Parathyroid adenoma (tissue), 2 donors: ENCODE results near the gene WBP11.

Experiments
- H2AFZ ChIP-seq: fragments of 300-600 bp; sonication (generic); one replicate; pipeline ENCODE4 v1.7.0; 2017; ENCODE audit warnings: antibody characterized with exemption, mild to moderate bottlenecking
- H3K27ac ChIP-seq: fragments of 300-600 bp; sonication (generic); one replicate; pipeline ENCODE4 v1.7.0; 2017
- H3K27me3 ChIP-seq: fragments of 300-600 bp; sonication (generic); one replicate; pipeline ENCODE4 v1.7.0; 2017; ENCODE audit warnings: low read length; ENCODE audit not compliant: control insufficient read depth, insufficient read depth
- H3K36me3 ChIP-seq: fragments of 300-600 bp; sonication (generic); one replicate; pipeline ENCODE4 v1.7.0; 2017; ENCODE audit warnings: low read length; ENCODE audit not compliant: control insufficient read depth, insufficient read depth
- H3K4me1 ChIP-seq: fragments of 300-600 bp; sonication (generic); one replicate; pipeline ENCODE4 v1.7.0; 2017; ENCODE audit warnings: control low read depth
- H3K4me2 ChIP-seq: fragments of 300-600 bp; sonication (generic); one replicate; pipeline ENCODE4 v1.7.0; 2017; ENCODE audit warnings: low read length
- H3K4me3 ChIP-seq: fragments of 300-600 bp; sonication (generic); one replicate; pipeline ENCODE4 v1.7.0; 2017; ENCODE audit warnings: low read depth, low read length
- H3K79me2 ChIP-seq: fragments of 300-600 bp; sonication (generic); one replicate; pipeline ENCODE4 v1.7.0; 2017; ENCODE audit warnings: control low read depth
- H3K9ac ChIP-seq: fragments of 300-600 bp; sonication (generic); one replicate; pipeline ENCODE4 v1.7.0; 2017; ENCODE audit warnings: mild to moderate bottlenecking
- H3K9me3 ChIP-seq: fragments of 300-600 bp; sonication (generic); one replicate; pipeline ENCODE4 v1.7.0; 2017; ENCODE audit warnings: low read length; ENCODE audit not compliant: control insufficient read depth
- CTCF ChIP-seq: fragments of 300-600 bp; sonication (generic); IDR thresholded peaks from one replicate; pipeline ENCODE4 v1.7.0; 2017; ENCODE audit warnings: antibody characterized with exemption, mild to moderate bottlenecking
- donor health status: primary hyperparathyroidism.

Gene WBP11

GRCh38 chr12:14803011-14803829 lies at the start of gene WBP11, which contains the start of gene C12orf60:
WBP11 (minus strand) TSS chr12:14803478; CDS start chr12:14801383, 2,095 bp downstream.
C12orf60 (plus strand) TSS chr12:14803670; CDS start chr12:14822936, 19,266 bp downstream.
- Histone ChIP-seq H3K79me2 (peaks cover 18% of the 10 kb centered on the region), H3K27ac (peak within 1 kb of the TSS; percentile 73), H3K9ac (peak within 1 kb of the TSS; percentile 9), H3K4me3 (peak within 1 kb of the TSS; percentile 98), H3K9me3 (no peaks in the 10 kb centered on the region), H3K27me3 (no peaks in the 10 kb centered on the region), H3K4me2 (peak within 1 kb of the TSS; percentile 91), H3K4me1 (peaks cover 3% of the 10 kb centered on the region), H3K36me3 (no peaks in the 10 kb centered on the region), H2AFZ (peak within 1 kb of the TSS; percentile 84)
- no peak for TF ChIP-seq CTCF

- H3K27ac ChIP-seq = no peak overlapping the region
- H3K9me3 ChIP-seq = no peaks in the 10 kb centered on the region
- no peak overlapping the region for H3K4me2 ChIP-seq
- H3K4me1 ChIP-seq = no peaks in the 10 kb centered on the region
- no peak overlapping the region for H3K4me3 ChIP-seq
- H3K79me2 ChIP-seq = no peaks in the 10 kb centered on the region
- H2AFZ ChIP-seq = no peak overlapping the region
- H3K9ac ChIP-seq = no peak overlapping the region
- TF ChIP-seq CTCF = no peak
- H3K36me3 ChIP-seq = no peaks in the 10 kb centered on the region
- H3K27me3 ChIP-seq = no peaks in the 10 kb centered on the region
These were observed 49.6 kb upstream of the WBP11 start for GRCh38 chr12:14852880-14853279.

GRCh38 chr12:14850929-14851663 lies 47.8 kb upstream of the WBP11 start:
- no peak for TF ChIP-seq CTCF
- no peak overlapping the region for H2AFZ ChIP-seq
- no peak overlapping the region for H3K9ac ChIP-seq
- no peaks in the 10 kb centered on the region for H3K9me3 ChIP-seq
- no peak overlapping the region for H3K4me2 ChIP-seq
- no peak overlapping the region for H3K4me3 ChIP-seq
- H3K36me3 ChIP-seq = no peaks in the 10 kb centered on the region
- no peaks in the 10 kb centered on the region for H3K79me2 ChIP-seq
- H3K4me1 ChIP-seq = no peaks in the 10 kb centered on the region
- no peaks in the 10 kb centered on the region for H3K27me3 ChIP-seq
- H3K27ac ChIP-seq = no peak overlapping the region

GRCh38 chr12:14849661-14850060 lies 46.4 kb upstream of the WBP11 start:
- Histone ChIP-seq H3K4me3 (no peak overlapping the region), H3K27ac (no peak overlapping the region), H3K27me3 (no peaks in the 10 kb centered on the region), H3K9ac (no peak overlapping the region), H2AFZ (no peak overlapping the region), H3K4me2 (no peak overlapping the region), H3K36me3 (no peaks in the 10 kb centered on the region), H3K4me1 (no peaks in the 10 kb centered on the region), H3K79me2 (no peaks in the 10 kb centered on the region), H3K9me3 (no peaks in the 10 kb centered on the region)
- TF ChIP-seq CTCF = no peak
